ENCODE data around the gene VPREB1.
"Not testable (repeated sequence)": the region's sequence is repeated elsewhere in the genome, so short reads cannot be mapped to it uniquely, and the experiment has no call there.

Gene VPREB1

DNA sequence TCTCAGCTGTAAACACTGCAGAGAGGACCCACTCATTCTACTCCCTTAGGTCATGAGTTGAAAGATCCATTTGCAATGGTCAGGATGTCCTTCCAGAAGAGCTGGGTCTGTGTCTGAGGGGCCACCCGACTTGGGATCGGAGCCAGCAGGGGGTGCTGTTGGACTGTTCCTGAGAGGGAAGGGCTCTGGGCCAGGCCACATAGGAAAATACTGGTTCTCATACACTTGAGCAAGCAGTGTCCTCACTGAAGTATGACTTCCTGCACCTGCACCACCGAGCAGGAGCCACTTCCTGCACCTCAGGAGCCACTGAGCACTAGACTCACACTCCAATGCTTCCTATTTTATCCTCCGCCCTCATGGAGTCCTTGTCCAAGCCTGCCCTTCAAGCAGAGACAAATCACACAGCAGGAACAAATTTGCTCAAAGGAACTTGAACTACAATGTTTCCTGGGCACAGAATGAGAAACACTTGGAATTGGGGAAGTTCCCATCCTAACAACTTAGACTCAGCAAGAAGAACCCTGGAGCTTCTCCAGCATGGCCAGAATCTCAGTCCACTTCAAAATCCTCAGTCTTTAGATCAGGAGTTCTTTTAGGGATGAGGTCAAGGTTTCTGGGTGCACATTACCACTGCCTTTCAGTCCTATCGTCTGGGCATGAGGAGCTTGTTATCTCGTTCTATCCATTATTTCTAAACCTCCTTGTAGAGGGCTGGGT, 36.6 kb upstream of the VPREB1 start:
- no peak overlapping the region for H3K4me3 ChIP-seq
- in situ Hi-C loops (cut with MboI; ENCODE audit: low sequenced_read_pairs), result no loop called here
- no peaks in the 10 kb centered on the region for H3K36me3 ChIP-seq (replicated peaks)
- peak; percentile 13 to 84 for DNase-seq (ENCODE audit: low spot score in 2 of 2)
- H3K4me1 ChIP-seq, result no peaks in the 10 kb centered on the region
- H3K27me3 ChIP-seq (ENCODE audit: low read depth), result peaks cover 21% of the 10 kb centered on the region
- no peaks in the 10 kb centered on the region for H3K9me3 ChIP-seq

DNA sequence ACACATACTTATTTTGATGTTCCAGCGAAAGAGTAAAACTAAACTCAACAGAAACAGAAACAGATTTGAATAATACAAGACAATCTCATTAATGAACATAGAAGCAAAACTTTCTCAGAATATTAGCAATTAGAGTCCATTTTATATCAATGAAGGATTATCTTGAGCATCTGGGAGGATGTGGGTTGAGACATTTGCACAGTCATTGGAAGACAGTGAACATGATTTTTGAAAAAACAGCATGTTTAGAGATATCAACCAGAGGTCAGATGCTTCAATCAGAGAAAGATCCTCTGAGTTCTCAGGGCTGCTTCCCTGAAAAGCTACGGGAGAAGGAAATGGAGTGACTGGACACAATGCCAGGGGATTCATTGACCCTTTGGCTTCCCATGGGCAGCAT, 35.9 kb upstream of the VPREB1 start:
- no peak for DNase-seq (ENCODE audit: low spot score in 2 of 2)
- Histone ChIP-seq H3K4me1 (no peaks in the 10 kb centered on the region), H3K9me3 (no peaks in the 10 kb centered on the region), H3K4me3 (no peak overlapping the region), H3K36me3 (replicated peaks) (no peaks in the 10 kb centered on the region), H3K27me3 (ENCODE audit: low read depth) (peaks cover 22% of the 10 kb centered on the region)
- in situ Hi-C loops (cut with MboI; ENCODE audit: low sequenced_read_pairs), result no loop called here

DNA sequence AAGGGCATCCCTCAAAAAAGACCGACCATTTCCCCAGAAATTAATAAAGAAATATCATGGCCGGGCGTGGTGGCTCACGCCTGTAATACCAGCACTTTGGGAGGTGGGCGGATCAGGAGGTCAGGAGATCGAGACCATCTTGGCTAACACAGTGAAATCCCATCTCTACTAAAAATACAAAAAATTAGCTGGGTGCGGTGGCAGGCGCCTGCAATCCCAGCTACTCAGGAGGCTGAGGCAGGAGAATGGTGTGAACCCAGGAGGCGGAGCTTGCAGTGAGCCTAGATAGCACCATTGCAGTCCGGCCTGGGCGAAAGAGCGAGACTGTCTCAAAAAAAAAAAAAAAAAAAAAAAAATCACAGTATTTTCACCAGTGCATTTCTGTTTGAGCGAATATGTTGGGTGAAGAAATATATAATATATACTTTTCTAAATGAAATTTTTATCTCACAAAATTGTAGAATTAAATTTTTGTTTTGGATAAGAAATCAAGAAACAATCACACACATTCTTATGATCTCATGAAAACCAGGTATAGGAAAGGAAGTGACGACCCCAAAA, 35.4 kb upstream of the VPREB1 start:
- peaks cover 25% of the 10 kb centered on the region for H3K27me3 ChIP-seq (ENCODE audit: low read depth)
- DNase-seq (ENCODE audit: low spot score in 2 of 2); H3K4me1 ChIP-seq; in situ Hi-C loops (cut with MboI; ENCODE audit: low sequenced_read_pairs); H3K4me3 ChIP-seq; H3K9me3 ChIP-seq; H3K36me3 ChIP-seq (replicated peaks): not testable (repeated sequence)

DNA sequence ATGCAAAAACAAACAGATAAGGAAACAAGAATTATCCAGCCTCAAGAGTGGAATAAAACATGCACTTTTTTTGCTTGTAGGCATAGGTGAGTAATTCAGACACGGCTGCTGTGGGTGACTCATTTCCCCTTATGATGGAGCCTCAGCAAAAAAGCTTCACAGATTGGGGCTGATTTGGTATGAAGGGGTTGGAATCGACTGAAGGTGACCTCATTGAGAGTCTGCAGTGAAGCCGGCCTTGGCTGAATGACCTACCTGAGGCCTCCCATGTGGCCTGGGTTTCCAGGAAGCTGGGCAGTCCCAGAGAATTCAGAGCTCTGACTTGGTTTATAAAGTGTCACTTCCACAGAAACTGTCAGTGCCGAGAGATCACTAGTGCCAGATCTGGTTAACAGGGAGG, 34.2 kb upstream of the VPREB1 start:
- no peak for DNase-seq (ENCODE audit: low spot score in 2 of 2)
- Histone ChIP-seq H3K27me3 (ENCODE audit: low read depth) (peaks cover 19% of the 10 kb centered on the region), H3K36me3 (replicated peaks) (no peaks in the 10 kb centered on the region), H3K4me1 (no peaks in the 10 kb centered on the region), H3K4me3 (no peak overlapping the region), H3K9me3 (no peaks in the 10 kb centered on the region)
- in situ Hi-C loops (cut with MboI; ENCODE audit: low sequenced_read_pairs), result loop anchor here (10.0 kb wide), 1 partner anchor 144 kb away; no protein-coding TSS in a partner anchor

DNA sequence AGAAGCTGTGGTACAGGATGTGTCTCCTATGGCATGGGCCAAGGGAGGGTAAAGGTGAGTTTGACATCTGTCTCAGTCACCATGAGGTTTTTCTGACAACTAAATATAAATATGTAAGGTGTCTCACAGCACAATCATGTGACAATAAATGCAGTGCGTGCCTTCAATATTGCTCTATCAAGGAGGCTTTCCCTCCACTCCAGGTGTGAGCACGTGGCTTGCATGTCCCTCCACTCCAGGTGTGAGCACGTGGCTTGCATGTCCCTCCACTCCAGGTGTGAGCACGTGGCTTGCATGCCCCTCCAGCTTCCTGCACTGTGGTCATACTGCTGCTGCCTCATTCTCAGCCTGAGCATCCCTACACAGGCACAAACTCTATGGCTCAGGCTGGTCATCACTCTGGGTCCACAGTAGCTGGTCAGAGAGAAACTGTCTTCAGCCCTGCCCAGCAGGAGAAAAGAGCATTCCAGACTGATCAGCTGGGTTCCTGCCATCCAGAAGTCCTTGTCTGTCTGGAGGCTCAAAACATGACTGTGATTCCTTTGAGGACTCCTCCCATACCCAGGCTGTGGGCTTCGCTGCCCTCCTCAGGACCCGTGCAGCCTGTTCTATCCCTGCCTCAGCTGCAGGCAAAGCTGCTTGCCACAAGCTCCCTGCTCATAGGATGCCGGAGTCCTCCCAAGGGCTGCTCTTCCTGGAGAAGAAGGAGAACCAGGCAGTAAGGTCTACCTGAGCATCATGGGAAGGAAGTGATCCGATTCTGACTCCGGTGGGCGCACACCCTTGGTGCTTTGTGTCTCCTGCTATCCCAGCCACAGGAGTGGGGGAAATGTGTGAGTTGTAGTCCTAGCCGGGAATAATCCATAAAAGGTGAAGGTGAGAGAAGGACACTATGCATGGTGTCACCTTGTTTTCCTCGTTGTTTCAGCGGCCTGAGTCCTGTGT, 33.4 kb upstream of the VPREB1 start:
- Histone ChIP-seq H3K9me3 (no peaks in the 10 kb centered on the region), H3K36me3 (replicated peaks) (no peaks in the 10 kb centered on the region), H3K4me3 (no peak overlapping the region), H3K4me1 (no peaks in the 10 kb centered on the region), H3K27me3 (ENCODE audit: low read depth) (peaks cover 16% of the 10 kb centered on the region)
- in situ Hi-C loops (cut with MboI; ENCODE audit: low sequenced_read_pairs), result loop anchor here (10.0 kb wide), 1 partner anchor 144 kb away; no protein-coding TSS in a partner anchor
- DNase-seq (ENCODE audit: low spot score in 2 of 2), result no peak

DNA sequence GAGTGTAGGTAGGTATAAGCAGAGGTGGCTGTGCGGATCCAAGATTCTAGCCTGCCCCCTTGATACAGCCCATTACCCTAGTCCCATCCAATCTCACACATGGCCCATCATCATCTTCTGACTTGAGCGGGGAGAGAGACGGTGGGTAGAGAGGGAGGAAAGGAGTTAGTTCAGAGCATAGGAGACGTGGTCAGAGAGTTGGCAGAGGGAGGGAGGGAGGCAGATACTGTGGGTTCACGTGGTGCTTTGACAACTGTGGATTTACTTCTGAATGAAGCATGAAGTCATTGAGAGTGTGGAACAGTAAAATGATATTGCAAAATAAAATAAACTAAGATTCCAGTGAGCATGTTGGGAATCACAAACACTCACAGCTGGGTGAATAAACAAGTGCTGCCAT, 31.4 kb upstream of the VPREB1 start:
- no peak for DNase-seq (ENCODE audit: low spot score in 2 of 2)
- in situ Hi-C loops (cut with MboI; ENCODE audit: low sequenced_read_pairs), result loop anchor here (10.0 kb wide), 1 partner anchor 142 kb away; no protein-coding TSS in a partner anchor
- H3K27me3 ChIP-seq (ENCODE audit: low read depth), result peaks cover 16% of the 10 kb centered on the region
- no peaks in the 10 kb centered on the region for H3K4me1 ChIP-seq
- H3K36me3 ChIP-seq (replicated peaks), result no peaks in the 10 kb centered on the region
- H3K9me3 ChIP-seq, result no peaks in the 10 kb centered on the region
- no peak overlapping the region for H3K4me3 ChIP-seq

DNA sequence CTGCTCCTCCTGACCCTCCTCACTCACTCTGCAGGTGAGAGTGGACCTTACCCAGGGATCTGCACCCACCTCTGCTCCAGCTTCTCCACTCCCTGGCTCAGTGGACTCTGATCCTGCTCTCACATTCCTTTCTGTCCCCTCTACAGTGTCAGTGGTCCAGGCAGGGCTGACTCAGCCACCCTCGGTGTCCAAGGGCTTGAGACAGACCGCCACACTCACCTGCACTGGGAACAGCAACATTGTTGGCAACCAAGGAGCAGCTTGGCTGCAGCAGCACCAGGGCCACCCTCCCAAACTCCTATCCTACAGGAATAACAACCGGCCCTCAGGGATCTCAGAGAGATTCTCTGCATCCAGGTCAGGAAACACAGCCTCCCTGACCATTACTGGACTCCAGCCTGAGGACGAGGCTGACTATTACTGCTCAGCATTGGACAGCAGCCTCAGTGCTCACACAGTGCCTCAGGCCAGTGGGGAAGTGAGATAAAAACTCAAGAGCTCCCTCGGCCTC, 29.7 kb upstream of the VPREB1 start:
- Histone ChIP-seq H3K9me3 (no peaks in the 10 kb centered on the region), H3K4me3 (no peak overlapping the region), H3K27me3 (ENCODE audit: low read depth) (peaks cover 16% of the 10 kb centered on the region), H3K4me1 (no peaks in the 10 kb centered on the region), H3K36me3 (replicated peaks) (no peaks in the 10 kb centered on the region)
- no peak for DNase-seq (ENCODE audit: low spot score in 2 of 2)
- in situ Hi-C loops (cut with MboI; ENCODE audit: low sequenced_read_pairs), result loop anchor here (10.0 kb wide), 1 partner anchor 140 kb away; no protein-coding TSS in a partner anchor

DNA sequence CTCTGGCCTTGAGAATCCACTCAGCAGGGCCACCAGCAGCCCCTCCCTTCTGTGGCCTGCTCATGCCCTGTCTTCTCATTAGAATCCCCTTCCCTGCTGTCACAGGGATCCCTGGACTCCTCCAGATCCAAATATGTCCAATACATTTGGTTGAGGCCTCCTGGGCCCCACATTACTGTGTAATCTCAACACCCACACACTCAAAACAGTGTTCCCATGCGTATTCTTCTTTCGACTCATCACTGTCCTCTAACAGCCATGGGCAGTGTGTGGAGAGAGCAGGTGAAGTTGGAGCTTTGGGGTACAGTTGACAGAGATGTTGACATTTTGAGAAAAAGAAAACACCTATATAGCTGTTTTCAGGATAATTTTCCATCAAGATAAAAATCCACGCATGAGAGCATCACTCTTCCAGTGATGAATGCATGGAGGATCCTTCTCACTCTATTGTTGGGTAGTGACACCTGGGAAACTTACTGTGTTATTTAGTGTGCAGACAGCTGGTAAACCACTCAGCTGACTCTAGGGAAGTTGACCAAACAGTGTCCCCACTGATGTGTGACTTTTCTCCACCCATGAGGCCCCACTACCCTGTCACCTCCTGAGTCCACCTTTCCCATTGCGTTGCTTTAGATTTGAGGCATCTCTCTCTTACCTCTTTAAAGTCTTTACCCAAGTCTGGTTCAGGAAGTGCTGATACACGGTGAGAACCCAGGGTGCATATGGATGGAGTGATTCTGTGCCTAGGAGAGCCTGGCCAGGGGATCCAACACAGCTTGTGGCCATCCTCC, 28.7 kb upstream of the VPREB1 start:
- no peaks in the 10 kb centered on the region for H3K36me3 ChIP-seq (replicated peaks)
- in situ Hi-C loops (cut with MboI; ENCODE audit: low sequenced_read_pairs), result loop anchor here (10.0 kb wide), 1 partner anchor 139 kb away; no protein-coding TSS in a partner anchor
- H3K9me3 ChIP-seq, result no peaks in the 10 kb centered on the region
- peaks cover 16% of the 10 kb centered on the region for H3K27me3 ChIP-seq (ENCODE audit: low read depth)
- DNase-seq (ENCODE audit: low spot score in 2 of 2), result no peak
- H3K4me1 ChIP-seq, result no peaks in the 10 kb centered on the region
- no peak overlapping the region for H3K4me3 ChIP-seq

DNA sequence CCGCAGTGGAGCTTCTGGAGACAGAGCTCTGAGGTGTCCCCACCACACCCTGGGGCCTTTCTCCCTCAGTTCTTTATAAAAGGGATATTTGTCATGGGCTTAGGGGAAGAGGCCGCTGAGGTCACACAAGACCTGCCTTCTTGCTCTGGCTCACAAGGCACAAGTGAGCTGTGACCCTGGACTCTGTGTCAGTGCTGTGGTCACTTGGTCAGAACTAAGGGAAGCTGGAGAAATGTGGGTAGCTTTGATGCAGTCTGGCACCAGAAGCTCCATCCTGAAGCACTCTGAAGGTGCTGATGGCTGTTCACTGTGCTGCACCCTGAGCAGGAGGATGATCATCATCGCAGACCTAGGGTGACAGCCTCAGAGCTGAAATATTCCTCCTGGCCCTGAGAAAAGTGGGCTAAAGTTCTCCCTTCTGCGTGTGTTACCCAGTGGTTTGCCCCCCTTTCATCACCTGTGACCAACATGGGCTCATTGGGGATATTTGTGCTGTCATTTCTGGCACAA, 28.1 kb upstream of the VPREB1 start:
- Histone ChIP-seq H3K36me3 (replicated peaks) (no peaks in the 10 kb centered on the region), H3K27me3 (ENCODE audit: low read depth) (peaks cover 10% of the 10 kb centered on the region), H3K4me1 (no peaks in the 10 kb centered on the region), H3K4me3 (no peak overlapping the region), H3K9me3 (no peaks in the 10 kb centered on the region)
- in situ Hi-C loops (cut with MboI; ENCODE audit: low sequenced_read_pairs), result loop anchor here (10.0 kb wide), 1 partner anchor 138 kb away; no protein-coding TSS in a partner anchor
- no peak for DNase-seq (ENCODE audit: low spot score in 2 of 2)

DNA sequence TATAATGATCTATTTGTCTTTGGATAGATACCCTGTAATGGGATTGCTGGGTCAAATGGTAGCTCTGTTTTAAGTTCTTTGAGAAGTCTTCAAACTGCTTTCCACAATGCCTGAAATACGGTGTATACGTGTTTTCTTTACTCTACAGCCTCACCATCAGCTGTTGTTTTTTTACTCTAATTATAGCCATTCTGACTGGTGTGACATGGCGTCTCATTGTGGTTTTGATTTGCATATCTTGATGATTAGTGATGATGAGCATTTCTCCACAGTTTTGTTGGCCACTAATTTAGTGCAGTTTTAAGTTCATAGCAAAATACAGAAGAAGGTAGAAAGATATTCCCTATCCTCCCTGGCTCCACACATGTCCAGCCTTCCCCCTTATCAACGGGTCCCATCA, 26.3 kb upstream of the VPREB1 start:
- Histone ChIP-seq H3K4me3 (no peak overlapping the region), H3K9me3 (no peaks in the 10 kb centered on the region), H3K27me3 (ENCODE audit: low read depth) (peaks cover 7% of the 10 kb centered on the region), H3K36me3 (replicated peaks) (no peaks in the 10 kb centered on the region), H3K4me1 (no peaks in the 10 kb centered on the region)
- in situ Hi-C loops (cut with MboI; ENCODE audit: low sequenced_read_pairs), result loop anchor here (10.0 kb wide), 1 partner anchor 136 kb away; no protein-coding TSS in a partner anchor
- no peak for DNase-seq (ENCODE audit: low spot score in 2 of 2)

DNA sequence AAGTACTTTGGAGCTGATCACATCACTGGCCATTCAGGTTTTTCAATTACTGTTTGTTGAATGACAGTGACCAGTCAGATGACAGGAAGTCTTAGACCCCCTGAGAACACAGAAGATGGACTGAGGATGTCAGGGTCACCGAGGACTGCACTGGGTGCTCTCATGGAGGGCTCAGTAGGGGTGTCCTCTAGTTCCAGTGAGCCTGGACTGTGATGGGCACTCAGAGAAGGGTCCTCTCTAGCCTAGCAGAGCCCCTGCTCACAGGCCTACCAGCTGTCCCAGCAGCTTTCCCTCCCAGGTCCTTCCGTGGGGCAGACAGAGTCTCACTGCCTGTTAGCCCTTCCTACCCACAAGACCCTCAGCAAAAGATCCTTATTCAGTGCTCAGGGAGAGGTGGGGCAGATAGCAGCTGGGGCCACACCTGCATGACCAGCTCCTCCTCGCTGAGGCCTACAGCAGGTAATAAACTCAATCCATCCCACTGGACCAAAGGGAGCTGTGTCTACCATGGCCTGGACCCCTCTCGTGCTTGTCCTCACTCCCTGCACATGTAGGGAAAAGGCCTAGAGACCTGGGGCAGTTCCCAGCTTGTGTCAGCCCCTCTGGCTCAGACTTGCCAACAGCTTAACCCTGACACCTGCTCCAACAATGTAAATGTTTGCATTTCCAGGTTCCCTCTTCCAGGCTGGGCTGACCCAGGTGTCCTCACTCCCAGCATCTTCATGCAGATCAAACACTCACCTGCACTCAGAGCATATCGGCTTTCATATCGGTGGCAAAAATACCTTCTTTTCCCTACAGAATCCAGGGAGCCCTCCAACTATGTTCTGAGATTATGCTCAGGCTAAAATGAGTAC, 25.2 kb upstream of the VPREB1 start:
- no peak overlapping the region for H3K4me3 ChIP-seq
- no peaks in the 10 kb centered on the region for H3K36me3 ChIP-seq (replicated peaks)
- no peaks in the 10 kb centered on the region for H3K4me1 ChIP-seq
- in situ Hi-C loops (cut with MboI; ENCODE audit: low sequenced_read_pairs), result loop anchor here (10.0 kb wide), 1 partner anchor 135 kb away; no protein-coding TSS in a partner anchor
- H3K9me3 ChIP-seq, result no peaks in the 10 kb centered on the region
- no peak for DNase-seq (ENCODE audit: low spot score in 2 of 2)
- H3K27me3 ChIP-seq (ENCODE audit: low read depth), result peaks cover 3% of the 10 kb centered on the region; the same call in 1 of the 2 replicates

DNA sequence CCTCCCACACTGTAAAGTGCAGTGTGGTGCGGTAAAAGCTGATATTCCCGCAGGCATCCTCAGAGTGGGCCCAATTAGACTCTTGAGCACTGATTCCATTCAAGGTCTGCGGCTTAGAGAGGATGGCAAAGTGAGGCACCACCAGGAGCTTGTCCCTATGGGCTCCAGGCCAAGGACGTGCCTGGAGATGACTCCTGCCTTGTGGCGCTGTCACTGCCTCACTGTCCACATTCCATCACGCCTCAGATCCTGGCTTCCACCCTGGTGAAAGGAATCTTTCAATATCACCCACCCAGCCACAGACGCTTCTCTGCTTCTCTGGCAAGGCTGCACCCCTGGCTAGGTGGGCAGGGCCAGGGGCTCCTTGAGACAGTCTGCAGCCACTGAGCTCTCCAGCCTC, 23.5 kb upstream of the VPREB1 start:
- DNase-seq (ENCODE audit: low spot score in 2 of 2); H3K4me1 ChIP-seq; H3K4me3 ChIP-seq; H3K36me3 ChIP-seq (replicated peaks); H3K9me3 ChIP-seq; in situ Hi-C loops (cut with MboI; ENCODE audit: low sequenced_read_pairs); H3K27me3 ChIP-seq (ENCODE audit: low read depth): not testable (repeated sequence)
